Lung microvascular endothelial cell (primary cell): ENCODE results near the gene CD58. TPM values are rescaled to one million over a fixed set of nuclear protein-coding genes. Genes with fewer than 3 reads are reported as not detected.
A peak's percentile ranks its signal among the peaks of the same experiment; 100 is the strongest.
"Not testable (repeated sequence)": the region's sequence is repeated elsewhere in the genome, so short reads cannot be mapped to it uniquely, and the experiment has no call there.

Source experiments
- DNase-seq, 2 donors: peaks; one replicate each; pipeline versions ENCODE4 v3.0.0 to v3.0.0-alpha.2; 2010; ENCODE audit warnings: low read depth in 2 of 2
- total RNA-seq: library from RNA; depleted of rRNA; stranded (reverse); fragments of >200 nt; gene quantifications from 2 replicates; pipeline ENCODE4 v1.2.1, GENCODE V29; 2014

Gene CD58
- total RNA-seq, 1 donor from 2014 or later, result 20.4 TPM

- not testable (repeated sequence) for DNase-seq
Measured at GRCh38 chr1:116593401-116593800, 22.6 kb upstream of the CD58 start.

GRCh38 chr1:116591951-116592605, 21.3 kb upstream of the CD58 start:
- not testable (repeated sequence) for DNase-seq

- not testable (repeated sequence) for DNase-seq
Measured at GRCh38 chr1:116591006-116591950, 20.5 kb upstream of the CD58 start.

- DNase-seq, result not testable (repeated sequence)
Measured at GRCh38 chr1:116590359-116591005, 19.7 kb upstream of the CD58 start.

DNA sequence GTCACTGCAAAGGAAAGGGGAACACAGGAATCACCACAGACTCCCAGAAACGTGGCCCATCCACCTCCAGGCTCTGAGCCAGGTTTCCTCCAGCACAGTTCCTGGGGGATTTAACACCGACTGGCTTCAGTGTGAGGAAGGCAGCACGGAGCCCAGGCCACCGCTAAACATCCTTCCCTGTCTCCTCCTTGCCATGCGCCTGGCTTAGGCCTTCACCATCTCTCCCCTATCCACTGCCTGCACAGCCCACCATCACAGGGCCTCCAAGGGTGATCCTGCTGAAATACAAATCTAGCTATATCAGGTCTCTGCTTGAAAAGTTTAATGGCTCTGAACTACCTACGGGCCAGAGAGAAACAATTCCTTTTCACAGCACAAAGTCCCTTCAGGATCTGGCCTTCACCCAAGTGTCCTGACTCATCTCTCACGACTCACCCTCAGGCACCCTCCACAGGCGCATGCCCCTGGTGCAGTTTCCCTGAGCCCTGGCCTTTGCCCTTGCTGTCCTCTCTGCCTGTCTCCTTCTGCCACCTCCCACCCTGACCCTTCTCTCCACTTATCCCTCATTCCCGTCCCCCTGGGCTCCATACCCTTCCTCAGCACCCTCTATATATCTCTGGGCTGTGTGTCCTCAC, 18.4 kb upstream of the CD58 start:
- DNase-seq, result not testable (repeated sequence)

DNA sequence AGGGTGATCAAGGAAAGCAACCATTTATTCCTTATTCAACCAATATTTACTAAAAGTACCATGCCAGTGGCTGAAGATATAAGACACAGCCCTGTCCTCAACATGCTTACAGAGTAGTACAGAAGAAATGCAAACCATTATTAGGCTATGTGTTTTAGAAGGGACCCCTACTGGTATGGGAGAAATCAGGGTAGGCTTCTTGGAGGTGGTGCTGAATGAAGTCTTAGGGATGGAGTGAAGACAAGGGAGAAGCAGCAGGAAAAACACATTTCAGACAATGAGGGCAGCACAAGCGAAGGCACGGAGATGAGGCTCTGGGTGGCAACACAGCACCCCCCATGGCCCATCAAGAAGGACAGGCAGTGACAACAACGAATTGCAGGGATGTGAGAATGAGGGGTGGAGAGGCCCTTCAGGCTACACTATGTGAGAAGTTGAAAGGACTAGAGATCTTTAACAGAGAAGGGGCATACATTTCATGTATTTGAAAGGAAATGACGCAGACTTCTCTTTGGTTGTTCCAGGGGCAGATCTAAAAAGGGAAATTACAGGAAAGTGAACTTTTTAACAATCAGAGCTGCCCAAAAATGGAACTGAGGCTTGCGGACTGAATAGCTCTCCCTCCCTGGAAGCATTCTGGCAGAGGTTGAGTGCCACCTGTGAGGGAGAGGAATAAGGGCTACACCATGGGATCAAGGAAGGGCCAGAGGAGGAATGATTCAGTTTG, 16.8 kb upstream of the CD58 start:
- DNase-seq, result no peak

GRCh38 chr1:116586741-116587143, 15.9 kb upstream of the CD58 start:
- no peak for DNase-seq

DNA sequence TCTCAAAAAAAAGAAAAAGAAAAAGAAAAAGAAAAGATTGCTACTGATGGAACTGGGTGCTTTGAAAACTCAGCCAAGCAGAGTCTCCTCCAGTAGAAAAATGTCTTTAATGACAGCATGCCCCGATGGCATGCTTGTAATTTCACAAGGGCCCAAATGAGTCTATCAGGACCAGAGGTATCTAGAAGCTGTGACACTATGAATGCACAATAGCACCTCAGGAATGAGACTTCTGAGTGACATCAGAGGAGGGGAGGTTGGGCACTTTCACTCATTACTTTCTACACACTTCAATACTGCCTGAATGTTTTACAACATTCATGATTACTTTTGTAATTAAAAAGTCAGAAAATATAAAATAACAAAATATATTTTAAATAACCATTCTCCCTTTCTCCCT, 15.1 kb upstream of the CD58 start:
- DNase-seq, result no peak

- DNase-seq, result no peak
Measured at GRCh38 chr1:116581323-116581885, 10.6 kb upstream of the CD58 start.

DNA sequence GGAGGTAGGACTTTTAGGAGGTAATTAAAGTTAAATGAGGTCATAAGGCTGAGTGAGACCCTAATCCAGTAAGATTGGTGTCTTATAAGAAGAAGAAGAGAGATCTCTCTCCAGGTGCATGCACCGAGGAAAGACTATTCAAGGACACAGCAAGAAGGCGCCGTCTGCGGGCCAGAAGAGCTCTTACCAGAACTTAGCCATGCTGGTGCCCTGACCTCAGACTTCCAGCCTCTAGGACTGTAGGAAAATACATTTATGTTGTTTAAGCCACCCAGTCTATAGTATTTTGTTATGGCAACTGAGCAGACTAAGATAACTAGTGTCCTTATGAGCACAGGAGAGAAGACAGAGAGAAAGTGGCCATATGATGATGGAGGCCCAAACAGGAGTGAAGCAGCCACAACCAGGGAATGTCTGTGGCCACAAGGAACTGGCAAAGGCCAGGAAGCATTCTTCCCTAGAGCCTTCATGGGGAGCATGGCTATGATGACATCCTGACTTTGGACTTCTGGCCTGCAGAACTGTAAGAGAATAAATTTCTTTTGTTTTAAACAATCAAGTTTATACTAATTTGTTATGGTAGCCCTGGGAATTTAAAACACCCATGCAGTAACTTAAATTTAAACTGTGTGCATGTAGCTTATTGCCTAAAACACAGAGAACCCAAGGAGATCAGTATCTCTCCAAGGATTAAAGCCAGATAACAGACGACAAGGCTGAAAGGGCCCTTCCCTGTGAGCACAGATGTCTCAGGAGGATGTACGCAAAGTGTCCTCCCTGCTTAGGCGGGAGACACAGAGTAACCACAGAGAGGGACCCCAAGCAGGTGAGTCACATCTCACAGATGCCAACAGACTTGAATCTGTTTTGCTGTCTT, 9.9 kb upstream of the CD58 start:
- no peak for DNase-seq

- no peak for DNase-seq
Measured at GRCh38 chr1:116579259-116579875, 8.5 kb upstream of the CD58 start.

DNA sequence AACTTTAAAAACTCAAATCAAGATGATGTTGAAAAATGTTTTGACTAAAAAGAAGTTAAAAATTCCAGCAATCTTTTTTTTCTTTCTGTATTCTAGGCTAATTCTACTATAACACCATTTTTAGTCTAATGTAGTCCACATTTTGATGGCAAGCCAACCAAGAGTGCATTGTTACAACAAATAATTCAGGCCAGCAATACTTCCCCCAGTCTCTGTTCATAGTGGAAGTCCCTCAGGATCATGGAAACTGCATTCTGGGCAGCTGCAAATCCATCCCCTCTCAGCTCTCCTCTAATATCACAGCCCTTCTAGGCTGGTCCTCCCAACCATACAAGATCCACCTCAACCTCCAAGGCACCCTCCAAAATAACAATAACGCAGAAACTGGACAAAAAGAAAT, 7.8 kb upstream of the CD58 start:
- DNase-seq, result no peak

GRCh38 chr1:116577759-116578314, 7.0 kb upstream of the CD58 start:
- DNase-seq, result no peak

DNA sequence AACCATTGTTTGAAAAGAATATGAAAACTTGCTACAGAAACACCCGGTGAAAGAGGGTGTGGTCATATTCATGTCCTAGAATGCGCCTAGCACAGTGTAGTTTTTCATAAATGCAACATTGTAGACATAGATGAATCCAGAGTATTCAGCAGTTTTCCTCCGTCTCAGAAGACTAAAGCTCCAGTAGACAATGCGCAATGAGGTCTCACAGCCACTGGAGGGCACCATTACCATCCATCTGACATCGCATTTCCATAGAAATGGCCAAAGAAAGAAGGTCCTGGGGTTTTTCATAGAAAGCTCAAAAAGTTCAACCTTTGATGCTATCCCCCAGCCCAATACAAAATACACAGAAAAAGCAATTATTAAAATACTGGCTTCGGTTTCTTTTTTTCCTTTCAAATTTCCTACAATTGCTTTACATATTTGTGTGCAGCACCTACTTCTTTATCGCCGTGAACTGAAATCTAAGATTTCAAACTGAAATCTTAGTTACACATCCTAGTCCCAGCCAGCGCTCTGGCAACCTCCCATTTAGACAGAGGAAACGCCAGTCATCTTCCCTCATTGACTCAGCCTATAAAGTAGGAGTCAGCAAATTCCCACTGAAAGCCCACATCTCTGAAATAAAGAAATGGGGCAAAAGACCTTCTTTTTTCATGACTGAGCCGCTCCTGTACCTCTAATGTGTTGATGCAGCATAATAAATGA, 3.9 kb upstream of the CD58 start:
- DNase-seq, result peak; percentile 76

- DNase-seq, result no peak
Measured at GRCh38 chr1:116573431-116574095, 2.7 kb upstream of the CD58 start.

GRCh38 chr1:116572771-116573430, 2.1 kb upstream of the CD58 start:
- DNase-seq, result no peak

DNA sequence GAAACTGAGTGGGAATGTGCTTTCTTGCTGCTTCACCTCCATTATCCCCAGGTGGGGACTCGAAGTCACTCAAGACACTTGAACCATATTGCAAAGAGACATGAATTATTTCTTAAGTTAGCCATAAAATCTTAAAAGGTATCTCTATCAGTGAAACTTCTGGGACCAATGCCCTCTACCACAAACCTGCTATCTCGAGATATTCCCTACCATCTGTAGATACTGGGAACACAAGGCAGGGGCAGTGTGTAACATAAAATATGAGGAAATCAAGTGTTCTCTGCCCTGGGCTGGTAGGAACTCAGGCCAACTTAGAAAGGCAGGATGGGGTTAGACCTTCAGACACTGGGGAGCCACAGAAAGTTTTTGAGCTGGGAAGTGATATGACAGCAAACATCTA, 1.3 kb upstream of the CD58 start:
- no peak for DNase-seq
